SIG-M5 treated with dmso at 0.1 percent for 504 hours (cell line): ENCODE measurements around the gene KIF11.

Experiments used
- DNase-seq: peaks from one replicate; lab custom pipeline; 2025; ENCODE audit not compliant: unreplicated experiment; lab: John Stamatoyannopoulos, UW

KIF11 gene

DNA sequence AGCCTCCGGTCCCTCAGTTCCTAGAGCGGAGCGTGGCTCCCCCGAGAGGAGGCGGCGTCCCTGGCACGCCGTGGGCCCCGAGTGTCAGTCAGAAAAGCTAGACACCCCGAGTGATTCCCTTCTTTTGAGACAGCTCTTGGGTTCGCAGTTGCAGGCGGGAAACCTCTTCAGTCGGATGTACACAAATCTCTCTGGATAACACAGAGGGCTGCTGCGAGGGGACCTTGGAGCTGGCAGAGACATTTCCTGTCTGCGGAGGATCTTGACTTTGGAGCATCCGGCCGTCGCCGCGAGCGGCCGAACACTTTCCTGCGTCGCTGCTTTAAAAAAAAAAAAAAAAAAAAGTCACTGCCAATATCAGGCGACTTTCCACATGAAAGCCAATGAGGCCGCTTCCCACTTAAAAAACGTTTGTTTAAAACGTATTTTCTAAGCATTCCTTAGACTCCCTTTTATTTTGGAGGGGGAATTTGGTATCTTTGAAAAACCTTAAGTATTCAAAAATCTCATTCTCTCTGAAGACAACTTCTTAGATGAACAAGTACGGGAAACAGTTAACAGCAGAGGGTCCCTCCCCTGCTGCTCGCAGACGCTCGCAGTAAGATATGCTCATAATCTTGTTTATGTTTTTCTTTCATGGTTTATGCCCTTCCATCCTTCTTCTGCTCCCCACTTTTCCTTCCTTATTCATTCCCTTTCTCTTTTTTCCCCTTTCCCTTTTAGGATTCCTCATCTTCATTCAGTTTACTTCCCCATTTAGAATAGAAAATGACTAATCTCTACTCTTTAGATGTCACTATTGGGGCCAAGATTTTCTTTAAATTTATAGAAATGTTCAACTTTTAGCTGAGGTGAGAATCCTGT is 106.8 kb downstream of the KIF11 start:
- no peak for DNase-seq

DNA sequence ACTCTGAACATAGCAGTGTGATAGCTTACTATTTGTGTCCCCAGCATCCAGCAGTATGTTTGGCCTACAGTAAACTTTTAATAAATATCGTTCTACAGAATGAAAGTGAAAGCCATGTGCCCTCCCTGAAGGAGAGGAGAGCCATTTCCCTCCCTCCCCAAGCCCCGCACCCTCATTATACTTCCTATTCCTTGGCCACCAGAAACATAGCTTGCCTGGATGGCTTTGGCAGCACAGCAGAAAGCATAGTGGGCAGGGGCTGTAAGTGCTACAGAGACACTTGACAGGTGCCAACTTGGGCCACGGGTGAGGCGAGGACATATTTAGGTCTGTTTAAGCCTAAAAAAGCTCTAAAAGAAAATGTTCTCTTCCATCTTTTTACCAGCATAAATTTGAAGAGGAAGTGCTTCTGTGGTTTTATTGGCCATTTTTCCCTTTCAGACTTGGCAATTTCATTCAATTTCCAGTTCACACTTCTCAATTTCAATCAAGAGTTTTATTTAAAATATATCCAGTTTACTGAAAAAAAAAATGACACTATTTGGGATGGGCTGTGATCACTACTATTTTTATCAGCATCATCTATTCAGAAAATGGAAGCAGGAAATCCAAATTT is 109.5 kb downstream of the KIF11 start:
- DNase-seq = peak; percentile 7
